GDM1 (cell line): ENCODE data around the gene CHCHD6.

Experiments
- DNase-seq: peaks from one replicate; lab custom pipeline; 2025; lab: John Stamatoyannopoulos, UW

The CHCHD6 gene

DNA sequence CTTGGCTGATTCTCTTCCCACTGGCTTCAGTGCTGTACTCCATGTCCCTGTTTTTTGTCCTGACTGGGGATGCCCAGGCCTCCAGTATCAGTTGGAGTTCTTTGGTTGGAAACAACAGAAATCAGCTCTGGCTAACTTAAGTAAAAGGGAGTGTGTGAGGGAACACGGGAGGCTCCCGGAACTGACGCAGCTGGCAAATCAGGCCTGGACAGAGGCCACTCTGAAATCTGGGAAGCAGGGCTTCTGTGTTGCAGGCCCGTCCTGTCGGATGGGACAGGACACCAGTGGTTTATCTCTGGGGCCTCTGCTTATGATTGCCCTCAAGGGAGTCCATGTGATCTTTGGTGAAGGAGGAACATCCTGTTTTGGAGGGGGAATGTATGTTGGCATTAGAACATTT lies 124.3 kb downstream of the CHCHD6 start:
- no peak for DNase-seq

DNA sequence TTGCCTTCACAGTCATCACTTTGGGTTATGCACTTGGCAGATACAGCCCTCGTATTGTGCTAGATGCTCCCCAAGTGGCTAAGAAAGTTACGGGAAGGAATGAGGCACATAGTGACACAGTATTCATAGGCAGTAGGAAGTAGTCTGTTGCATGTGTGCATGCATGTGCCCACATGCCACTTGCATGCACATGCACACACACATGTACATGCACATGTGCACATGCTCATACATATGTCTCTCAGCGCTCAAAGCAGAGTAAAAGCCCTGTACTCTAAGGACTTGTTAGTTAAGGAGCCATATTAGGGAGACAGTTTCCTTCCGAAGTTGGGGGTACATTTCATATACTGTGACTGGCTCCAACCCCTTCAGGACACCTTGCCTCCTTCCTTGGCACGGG lies 128.9 kb downstream of the CHCHD6 start:
- no peak for DNase-seq

DNA sequence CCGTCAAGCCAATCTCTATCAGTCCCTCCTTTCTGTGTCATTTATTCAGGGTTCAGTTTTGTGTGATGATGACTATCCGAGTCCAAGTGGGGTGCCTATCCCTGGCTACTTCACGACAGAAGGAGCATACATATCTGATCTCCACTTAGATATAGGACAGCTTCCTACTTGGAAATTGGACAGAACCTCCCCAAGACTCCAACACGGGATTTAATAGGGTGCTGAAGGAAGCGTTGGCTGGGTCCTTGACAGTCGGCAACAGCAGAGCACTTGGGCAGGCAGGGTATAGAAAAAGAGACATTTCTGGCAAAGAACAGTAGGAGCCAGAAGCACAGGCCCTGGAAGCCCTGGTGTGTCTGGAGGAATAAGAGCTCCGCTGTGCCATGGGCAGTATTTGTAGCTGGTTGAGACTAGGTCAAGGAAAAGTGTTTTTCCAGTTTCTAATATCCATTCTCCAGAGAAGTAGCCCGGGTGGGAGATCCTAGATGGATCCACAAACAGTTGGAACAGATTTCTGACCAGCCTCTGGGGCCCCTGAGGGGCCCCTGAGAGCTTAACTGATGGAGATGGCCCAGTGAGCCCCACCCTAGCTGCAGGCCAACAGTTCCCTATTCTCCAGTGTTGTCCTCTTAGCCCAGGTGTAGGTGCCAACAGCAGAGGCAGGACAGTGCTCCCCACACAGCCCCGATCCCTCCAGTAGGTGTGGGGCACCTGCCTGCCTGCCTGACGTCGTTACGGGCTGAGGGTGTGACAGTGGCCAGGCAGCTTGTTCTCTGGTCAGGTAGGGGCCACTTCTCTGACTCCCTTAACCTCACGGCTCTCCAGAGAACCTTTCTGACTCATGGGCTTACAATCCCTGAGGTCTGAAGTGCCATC lies 130.8 kb downstream of the CHCHD6 start:
- no peak for DNase-seq

DNA sequence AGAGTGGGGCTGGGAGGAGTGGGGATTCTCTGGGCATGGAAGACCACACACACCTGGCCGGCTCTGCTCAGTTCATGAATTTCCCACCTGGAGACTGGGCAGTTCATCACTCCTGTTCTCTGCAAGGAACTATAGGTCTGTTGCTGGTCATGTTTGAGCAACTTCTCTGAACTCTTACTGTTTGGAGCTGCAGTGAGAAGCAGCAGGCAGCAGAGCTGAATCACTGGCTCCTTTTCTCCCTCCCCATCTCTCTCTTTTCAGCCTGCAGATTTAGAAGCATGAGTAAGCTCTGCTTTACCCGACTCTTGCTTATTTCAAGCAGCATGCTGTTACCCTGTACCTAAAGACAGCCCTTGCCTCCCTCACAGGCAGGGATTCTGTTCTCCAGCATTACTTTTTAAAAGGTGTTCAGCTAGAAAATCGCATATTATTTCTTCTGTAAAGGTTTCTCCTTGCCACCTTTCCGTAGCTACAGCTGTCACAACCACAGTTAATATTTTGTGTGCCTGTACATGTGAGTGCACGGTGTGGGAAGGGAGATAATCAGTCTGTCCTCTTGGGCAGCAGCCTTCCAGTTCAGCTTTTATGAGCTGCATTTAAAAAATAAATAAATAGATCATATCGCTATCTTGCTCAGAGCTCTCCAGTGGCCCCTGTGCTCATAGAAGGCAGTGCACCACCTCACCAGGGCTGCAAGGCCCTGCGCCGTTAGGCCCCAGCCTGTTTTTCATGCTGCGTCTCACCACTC lies 131.6 kb downstream of the CHCHD6 start:
- no peak for DNase-seq

DNA sequence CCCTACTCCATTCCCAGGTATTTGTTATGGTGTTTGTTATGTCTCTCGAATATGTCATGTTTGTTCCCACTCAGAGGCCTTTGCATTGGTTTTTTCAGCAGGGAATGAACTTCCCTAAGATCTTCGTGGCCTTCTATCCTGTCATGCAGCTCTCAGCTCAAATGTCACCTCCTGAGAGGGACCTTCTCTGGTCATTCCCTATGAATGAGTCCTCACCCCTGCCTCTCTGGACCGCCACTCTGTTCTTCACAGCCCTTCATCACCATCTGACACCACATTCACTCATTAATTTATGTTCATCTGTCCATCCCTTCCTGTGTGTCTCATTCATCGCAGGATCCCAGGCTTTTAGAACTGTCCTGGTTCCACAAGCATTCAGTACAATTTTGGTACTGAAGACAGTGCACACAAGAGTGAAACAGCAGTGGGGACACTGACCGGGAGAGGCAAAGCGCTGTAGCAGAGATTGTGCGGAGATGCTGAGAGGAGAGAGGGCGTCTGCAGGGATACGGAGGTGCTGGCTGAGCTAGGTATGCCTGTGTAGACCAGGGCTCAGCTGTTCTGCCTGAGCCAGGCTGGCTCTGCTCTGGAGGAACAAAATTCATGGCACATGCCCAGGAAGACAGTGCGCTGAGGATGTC lies 132.3 kb downstream of the CHCHD6 start:
- DNase-seq: no peak

DNA sequence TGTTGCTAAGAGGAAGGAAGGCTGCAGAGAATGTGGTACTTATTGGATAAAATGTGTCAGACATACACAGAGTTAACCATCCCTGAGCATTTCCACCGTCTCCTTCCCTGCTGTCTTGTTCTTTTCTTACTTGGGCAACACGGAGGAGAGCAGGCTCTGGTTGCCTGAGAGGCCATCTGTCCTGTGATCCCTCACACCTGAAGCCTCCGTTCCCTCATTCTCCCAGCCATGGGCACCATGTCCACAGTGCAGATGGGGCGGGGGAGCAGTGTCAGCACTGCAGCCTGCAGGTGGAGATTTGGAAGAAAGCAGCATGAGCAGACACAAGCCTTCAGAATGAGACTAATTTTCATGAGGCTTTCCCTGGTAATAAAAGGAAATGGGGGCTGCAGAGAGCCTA lies 133.7 kb downstream of the CHCHD6 start:
- DNase-seq: no peak

DNA sequence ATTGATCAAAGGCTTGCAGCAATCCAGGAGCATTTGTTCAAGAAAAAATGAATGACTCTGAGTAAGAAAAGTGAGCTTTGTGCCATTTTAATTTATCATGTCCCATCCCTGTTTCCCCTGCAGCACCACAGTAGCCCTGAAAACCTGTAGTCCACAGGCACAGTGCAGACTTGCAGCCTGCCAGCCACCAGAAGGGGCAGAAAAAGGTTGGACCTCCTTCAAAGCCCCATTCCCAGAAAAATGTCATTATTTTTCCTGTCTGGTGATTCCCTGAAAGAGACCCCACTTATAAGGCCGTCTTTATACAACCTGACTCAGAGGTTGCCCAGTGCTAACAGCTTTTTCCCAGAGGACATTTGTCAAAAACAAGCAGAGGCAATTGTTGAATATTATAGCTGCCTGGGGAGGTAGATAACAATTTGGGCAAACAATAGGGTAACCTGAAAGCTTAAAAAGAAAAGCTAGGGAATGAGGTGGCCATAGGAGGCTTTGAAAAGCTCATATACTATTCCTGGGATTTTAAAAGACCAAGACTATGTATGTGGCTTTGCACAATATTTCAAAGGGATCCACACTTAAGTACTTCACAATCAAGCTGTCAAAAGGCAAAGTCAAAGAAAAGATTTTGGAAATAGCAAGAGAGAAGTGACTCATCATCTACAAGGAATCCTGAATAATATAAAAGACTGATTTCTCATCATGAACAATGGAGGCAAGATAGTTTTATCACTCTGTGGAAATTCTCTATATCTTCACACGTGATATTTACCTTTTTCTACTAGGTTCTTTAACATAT lies 142.1 kb downstream of the CHCHD6 start:
- no peak for DNase-seq

DNA sequence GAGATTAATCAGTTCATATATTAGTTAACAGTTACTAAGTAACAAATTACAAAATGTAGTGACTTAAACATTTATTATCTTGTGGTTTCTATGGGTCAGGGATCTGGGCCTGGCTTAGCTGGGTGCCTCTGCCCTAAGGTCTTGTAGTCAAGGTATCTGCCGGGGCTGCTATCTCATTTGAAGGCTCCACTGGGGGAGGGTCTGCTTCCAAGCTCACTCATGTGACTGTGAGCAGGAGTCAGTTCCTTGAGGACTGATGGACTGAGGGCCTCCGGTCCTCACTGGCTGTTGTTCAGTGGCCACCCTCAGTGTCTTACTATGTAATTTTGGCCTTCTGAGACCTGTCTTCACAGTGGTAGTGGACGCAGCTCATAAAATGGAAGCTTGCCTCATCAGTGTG lies 143.0 kb downstream of the CHCHD6 start:
- no peak for DNase-seq

DNA sequence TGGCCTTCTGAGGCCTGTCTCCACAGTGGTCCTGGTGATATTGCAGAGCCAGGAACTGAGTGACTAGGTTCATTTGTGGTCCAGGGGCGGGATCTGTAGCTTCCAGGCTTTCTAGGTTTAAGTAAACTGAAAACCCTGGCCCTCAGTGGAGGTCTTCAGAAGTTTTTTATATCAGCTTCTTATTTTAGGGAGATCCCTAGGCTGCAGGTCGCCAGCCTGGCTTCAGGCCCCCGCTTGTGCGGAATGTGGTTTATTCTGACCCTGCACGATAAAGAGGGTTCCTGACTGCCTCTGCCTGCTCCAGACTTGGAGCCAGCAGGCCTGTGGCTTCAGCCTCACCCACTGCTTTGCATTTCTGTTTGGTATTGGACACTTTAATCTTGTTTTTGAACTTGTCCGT lies 145.0 kb downstream of the CHCHD6 start:
- no peak for DNase-seq

DNA sequence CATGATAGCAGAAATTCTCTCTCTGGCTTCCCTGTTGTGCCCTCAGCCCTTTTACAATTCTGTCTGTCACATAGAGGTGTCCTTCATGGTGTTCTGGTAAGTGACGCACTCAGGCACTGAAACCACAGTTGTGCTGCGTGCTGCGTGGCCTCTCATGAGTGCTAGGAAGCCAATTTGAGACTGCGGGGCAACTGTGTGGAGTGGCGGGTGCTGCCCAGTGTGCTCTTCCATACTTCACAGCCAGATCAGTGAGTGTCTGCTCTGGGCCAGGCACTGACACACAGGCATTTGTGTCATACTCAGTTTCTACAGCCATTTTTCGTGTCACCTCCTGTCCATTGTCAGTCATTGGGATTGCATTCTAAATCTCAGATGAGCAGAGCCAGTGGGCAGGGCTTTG lies 145.7 kb downstream of the CHCHD6 start:
- no peak for DNase-seq

DNA sequence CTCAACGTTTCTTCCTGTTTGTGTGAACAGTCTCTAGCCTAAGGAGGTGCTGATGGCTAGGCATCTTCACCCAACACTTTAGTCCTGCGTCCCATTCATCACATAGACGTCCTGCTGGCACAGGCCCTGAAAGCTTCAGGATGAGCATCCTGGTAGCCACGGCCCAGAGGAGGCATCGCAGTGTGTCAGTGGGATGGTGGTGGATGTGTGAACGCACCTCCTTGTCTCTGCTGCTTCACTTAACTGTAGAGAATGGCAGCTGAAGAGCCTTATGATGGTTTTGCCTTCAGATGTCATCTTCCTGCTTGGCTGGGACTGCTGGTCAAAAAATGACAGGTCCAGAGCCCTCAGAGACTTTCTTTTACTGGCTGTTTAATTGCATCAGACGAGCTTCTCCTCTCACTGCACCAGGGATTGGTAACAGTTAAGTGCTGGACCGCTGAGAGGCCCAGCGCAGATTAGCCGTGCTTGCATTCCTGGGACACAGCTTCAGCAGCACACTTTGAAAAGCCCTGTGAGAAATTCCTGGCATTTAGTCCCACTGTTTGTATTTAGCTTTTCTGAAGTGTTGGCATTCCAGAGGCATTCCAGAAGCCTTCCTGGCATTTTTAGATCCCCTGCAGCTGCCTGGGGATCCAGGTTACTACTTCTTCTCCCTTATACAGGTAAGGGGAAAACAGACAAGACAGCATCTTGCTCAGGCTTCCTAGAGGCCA lies 146.5 kb downstream of the CHCHD6 start:
- no peak for DNase-seq

DNA sequence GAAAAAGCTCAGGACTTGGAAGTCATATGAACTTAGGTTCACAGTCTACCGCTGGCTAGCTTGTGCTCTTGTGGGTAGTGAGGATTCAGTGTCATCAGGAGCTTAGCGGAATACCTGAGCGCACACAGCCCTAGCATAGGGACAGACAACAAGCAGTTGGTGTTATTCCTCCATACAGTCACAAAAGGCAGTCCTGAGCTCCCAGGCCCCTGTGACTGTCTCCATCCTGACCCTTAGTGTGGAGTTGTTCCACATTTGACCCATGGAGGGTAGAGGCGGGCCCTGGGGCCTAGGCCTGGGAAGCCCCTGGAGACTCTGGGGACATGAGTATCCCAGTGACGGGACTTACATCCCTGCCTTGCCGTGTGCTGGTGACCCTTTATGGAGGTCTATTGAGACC lies 147.3 kb downstream of the CHCHD6 start:
- DNase-seq: no peak

DNA sequence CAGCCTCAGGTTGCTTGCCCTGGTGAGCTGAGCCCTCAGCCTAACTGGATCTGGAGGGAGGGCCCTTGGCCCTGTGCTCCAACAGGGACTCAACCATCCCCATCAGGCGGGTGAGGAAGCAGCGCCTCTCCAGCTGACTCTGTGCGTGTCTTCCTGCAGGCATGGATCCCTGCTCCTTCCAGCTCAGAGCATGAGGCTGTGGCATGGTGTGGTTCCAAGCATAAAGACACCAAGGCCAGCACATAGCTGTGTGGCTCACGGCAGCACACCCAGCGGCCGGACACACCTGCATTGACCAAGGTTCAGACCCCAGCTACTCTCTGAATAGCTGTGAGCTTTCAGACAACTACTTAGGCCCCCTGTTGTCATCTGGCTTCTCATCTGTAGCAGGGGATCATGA lies 147.9 kb downstream of the CHCHD6 start:
- no peak for DNase-seq

DNA sequence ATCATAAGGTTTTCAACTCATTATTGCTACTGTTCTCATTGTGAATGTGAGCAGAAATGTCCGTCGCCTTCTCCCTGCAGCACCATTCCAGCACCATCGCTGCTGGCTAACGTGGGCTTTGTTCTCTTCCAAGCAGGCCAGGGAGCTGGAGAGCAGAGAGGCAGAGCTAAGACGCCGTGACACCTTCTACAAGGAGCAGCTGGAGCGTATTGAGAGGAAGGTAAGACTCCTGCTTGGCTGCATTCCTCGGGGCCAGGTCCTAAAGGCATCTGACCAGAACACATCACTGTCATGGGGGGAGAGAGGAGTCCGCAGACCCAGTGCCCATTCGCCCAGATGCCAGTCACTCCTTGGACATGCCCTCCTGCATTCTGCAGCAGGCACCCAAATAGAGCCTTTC lies 148.5 kb downstream of the CHCHD6 start:
- no peak for DNase-seq

DNA sequence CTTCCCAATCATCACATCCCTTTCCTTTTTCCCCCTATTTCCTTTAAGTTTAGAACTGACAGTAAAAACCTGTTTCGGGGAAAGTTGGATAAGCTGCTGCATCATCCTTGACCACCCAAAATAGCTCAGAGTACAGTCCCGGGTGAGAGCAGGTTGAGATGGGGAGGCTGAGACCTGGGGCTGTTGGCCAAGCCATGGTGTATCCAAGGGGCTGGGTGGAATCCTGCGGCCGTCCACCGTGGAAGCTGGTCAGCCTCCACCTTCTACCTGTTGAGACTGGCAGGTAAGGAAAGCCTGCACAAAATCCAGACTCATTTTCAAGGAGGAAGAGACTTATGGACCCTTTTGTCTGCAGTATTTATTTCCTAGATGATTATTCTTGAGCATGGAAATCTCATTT lies 150.6 kb downstream of the CHCHD6 start:
- DNase-seq: no peak

DNA sequence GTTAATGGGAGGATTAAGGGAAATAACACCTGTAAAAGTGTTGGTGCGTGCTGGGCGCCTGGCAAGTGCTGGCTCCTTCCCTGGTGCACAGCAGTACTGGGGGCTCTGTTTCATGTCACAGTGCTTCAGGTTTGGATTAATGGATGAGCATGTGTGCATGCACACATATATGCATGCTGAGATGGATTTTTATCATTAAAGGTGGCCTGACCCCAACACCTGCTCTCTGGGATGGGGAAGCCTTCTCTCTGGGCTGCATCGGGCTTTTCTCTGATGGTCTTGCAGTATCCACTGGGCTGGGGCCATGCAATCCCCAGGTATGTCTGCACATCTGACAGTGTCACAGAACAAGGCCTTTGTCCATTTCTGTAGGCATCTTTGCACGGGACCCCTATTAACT lies 151.3 kb downstream of the CHCHD6 start:
- no peak for DNase-seq

DNA sequence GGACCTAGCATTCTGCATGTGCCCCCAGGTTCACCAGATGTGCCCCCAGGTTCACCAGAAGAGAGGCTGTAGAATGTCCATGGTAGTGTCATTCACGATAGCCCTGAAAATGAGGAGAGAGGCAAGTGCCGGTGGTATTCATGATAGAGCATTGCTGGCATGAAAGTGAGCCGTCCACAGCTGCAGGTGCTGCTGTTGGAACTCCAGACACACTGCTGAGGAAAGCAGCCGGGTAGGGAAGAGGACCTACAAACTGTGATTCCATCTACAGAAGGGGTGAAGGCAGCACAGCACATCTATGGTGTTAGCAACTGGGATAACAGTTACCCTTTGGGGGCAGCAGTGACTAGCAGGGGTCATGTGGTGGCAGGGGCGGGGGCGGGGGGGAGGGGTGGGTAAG lies 153.9 kb downstream of the CHCHD6 start:
- no peak for DNase-seq

DNA sequence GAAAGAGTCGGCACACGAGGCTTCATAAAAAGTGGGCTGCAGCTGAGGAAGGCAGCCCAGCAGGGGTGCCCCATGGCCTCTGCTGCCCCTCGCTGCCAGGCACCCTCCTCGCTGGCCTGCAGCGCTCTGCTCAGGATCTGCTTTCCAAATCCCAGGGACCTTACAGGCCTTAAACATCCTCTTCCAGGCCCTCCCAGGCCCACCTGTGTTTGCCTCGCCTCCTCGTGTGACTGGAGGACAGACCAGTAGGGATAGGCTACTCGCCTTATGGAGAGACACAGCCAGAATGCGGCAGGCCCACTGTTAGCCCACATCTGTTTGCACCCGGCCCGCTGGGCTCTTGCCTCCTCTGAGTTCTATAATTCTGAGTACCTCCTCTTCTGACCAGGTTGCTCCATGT lies 154.4 kb downstream of the CHCHD6 start:
- no peak for DNase-seq

DNA sequence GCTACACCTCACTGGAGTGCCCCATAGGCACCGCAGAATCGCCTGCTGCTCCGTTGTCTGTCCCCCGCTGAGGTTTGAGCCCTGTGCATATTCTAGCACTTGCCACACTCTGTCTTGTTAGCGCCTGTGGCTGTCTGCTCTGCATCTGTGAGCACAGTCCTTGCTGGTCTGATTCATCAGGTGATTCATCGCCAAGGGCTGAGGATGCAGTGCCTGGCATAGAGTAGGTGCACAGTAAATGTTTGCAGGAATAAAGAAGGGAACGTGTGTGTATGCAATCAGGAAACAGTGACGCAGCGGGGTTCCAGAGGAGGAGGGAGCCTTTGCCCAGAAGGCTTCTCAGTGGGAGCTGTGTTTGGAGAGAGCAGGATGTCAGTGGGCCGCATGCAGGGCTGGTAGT lies 154.8 kb downstream of the CHCHD6 start:
- no peak for DNase-seq

DNA sequence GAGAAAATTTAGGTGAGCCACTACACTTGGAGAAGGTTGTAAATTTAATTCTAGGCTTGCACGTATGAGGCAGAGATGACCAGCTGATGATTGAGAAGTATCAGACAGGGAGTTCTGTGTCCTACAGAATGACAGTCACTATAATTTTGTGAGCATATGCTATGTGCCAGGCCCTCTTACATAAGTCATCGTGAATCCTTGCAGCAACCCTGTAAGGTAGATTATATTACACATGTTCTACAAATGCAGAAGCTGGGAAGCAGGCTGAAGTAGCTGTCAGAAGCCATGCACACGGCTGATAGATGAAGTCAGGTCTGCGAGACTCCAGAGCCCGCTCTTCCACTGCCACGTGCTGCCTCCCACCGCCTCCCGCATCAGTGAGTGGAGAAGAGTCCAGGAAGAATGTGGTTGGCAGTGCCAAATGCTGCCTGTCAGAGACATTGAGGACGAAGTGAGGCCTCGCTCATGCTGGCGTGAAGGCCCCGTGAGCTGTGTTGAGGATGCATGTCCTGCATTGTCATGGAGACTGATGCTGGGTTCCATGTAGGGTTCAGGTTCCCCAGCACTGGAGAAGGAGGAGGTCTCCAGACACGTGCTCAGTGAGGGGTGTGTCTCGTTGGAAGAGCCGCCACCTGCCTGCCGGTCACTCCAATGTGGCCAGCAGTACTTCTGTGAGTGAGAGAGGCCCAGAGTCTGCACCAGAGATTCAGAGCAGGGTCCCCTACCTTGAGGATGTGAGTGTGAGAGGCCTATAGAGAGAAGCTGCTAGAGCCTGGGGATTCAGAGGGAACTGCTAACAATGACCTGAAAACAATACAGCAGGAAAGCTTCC lies 155.6 kb downstream of the CHCHD6 start:
- DNase-seq: no peak

DNA sequence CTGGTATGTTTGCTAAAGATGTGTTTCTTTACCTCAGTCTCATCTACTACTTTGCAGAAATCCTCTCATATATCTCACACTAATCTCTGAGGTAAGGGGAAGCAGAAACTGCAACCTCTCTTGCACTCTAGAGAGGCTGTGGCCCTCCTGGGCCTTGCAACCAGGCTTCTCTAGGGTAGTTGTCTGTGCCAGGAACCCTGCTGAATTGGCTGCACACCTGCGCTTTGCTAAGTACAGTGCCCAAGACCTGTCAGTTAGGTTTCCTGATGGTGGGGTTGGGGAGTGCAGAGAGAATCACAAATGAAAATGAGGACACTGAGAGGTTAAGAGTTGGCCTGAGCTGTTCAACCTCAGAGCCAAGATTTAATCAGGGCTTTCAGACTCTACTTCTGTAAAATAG lies 161.7 kb downstream of the CHCHD6 start:
- no peak for DNase-seq
